Activated B cell treated with CpG ODN at 0.5 μM for 24 hours (primary cell): Measurements from ENCODE around the gene DCST1. TPM values are rescaled to one million over a fixed set of nuclear protein-coding genes. Genes with fewer than 3 reads are reported as not detected.

Source experiments
- ATAC-seq: fragments of 200-7000 bp; cut with Tn5 transposase; one replicate; pipeline ENCODE4 v1.10.0; 2021; ENCODE audit warnings: low read depth, mild to moderate bottlenecking, moderate library complexity
- CTCF ChIA-PET: fragments of 350-600 bp; sonication (Branson Sonifier 250); formaldehyde crosslinking; loops from one replicate; lab custom pipeline; 2021; ENCODE audit warnings: antibody characterized with exemption; lab: Charles Lee
- POLR2A ChIA-PET: fragments of 350-600 bp; sonication (Branson Sonifier 250); formaldehyde crosslinking; loops from one replicate; lab custom pipeline; 2021; ENCODE audit warnings: antibody characterized with exemption; lab: Charles Lee
- DNase-seq: peaks from one replicate; pipeline ENCODE4 v3.0.0; 2022
- H3K27ac Mint-ChIP-seq: one replicate; pipeline ENCODE4 v1.8.0; 2020; ENCODE audit warnings: mixed read lengths
- H3K27me3 Mint-ChIP-seq: one replicate; pipeline ENCODE4 v1.8.0; 2021; ENCODE audit warnings: mixed read lengths
- H3K36me3 Mint-ChIP-seq: one replicate; pipeline ENCODE4 v1.8.0; 2021; ENCODE audit warnings: low read depth, mixed read lengths
- H3K4me1 Mint-ChIP-seq: one replicate; pipeline ENCODE4 v1.8.0; 2021; ENCODE audit warnings: mixed read lengths
- H3K4me3 Mint-ChIP-seq: one replicate; pipeline ENCODE4 v1.8.0; 2020; ENCODE audit warnings: mild to moderate bottlenecking, mixed read lengths
- H3K9me3 Mint-ChIP-seq: one replicate; pipeline ENCODE4 v1.8.0; 2020; ENCODE audit warnings: mixed read lengths
- CTCF ChIP-seq: fragments of 200-600 bp; IDR thresholded peaks from one replicate; pipeline ENCODE4 v1.8.0; 2022; ENCODE audit warnings: antibody characterized with exemption, mild to moderate bottlenecking
- intact Hi-C: fragments of 100-400 bp; cut with micrococcal nuclease; formaldehyde crosslinking; loops from one replicate; pipeline ENCODE4 v1.15.1; 2024
- total RNA-seq: library from RNA; stranded (reverse); gene quantifications from 2 replicates; pipeline ENCODE4 v1.2.3, GENCODE V29; 2022

The DCST1 gene
- total RNA-seq, 1 donor from 2014 or later, result not detected

- DNase-seq (no peak), ATAC-seq (no peak)
- ChIA-PET CTCF (interaction anchor here (1.4 to 2.1 kb wide), 2 partner anchors 21 to 79 kb away, joined by 4 to 7 read pairs; no protein-coding TSS in a partner anchor), POLR2A (interaction anchor here (1.1 kb wide), 1 partner anchor 49 kb away, joined by 3 read pairs; no protein-coding TSS in a partner anchor)
- Mint-ChIP-seq H3K9me3 (no peaks in the 10 kb centered on the region), H3K36me3 (peaks cover 1% of the 10 kb centered on the region), H3K4me1 (peaks cover 18% of the 10 kb centered on the region), H3K4me3 (no peak overlapping the region), H3K27ac (no peak overlapping the region), H3K27me3 (no peaks in the 10 kb centered on the region)
- intact Hi-C loops, result no loop called here
- no peak for TF ChIP-seq CTCF
Measured at GRCh38 chr1:155023627-155024026, 10.0 kb upstream of the DCST1 start.

GRCh38 chr1:155024315-155024714 is 9.3 kb upstream of the DCST1 start:
- H3K27me3 Mint-ChIP-seq, result no peaks in the 10 kb centered on the region
- intact Hi-C loops, result no loop called here
- H3K9me3 Mint-ChIP-seq, result no peaks in the 10 kb centered on the region
- no peak for TF ChIP-seq CTCF
- DNase-seq, result no peak
- ATAC-seq, result no peak
- POLR2A ChIA-PET, result no interaction called here
- H3K27ac Mint-ChIP-seq, result no peak overlapping the region
- no peak overlapping the region for H3K4me3 Mint-ChIP-seq
- CTCF ChIA-PET, result no interaction called here
- H3K4me1 Mint-ChIP-seq, result peaks cover 11% of the 10 kb centered on the region
- peaks cover under 1% of the 10 kb centered on the region for H3K36me3 Mint-ChIP-seq

- DNase-seq (no peak), ATAC-seq (no peak)
- ChIA-PET CTCF (no interaction called here), POLR2A (no interaction called here)
- Mint-ChIP-seq H3K27me3 (no peaks in the 10 kb centered on the region), H3K27ac (no peak overlapping the region), H3K36me3 (no peaks in the 10 kb centered on the region), H3K4me3 (no peak overlapping the region), H3K4me1 (peaks cover 3% of the 10 kb centered on the region), H3K9me3 (no peaks in the 10 kb centered on the region)
- intact Hi-C loops, result no loop called here
- TF ChIP-seq CTCF, result no peak
Measured at GRCh38 chr1:155026154-155026553, 7.5 kb upstream of the DCST1 start.

- CTCF ChIA-PET, result no interaction called here
- H3K27ac Mint-ChIP-seq, result no peak overlapping the region
- no peaks in the 10 kb centered on the region for H3K9me3 Mint-ChIP-seq
- TF ChIP-seq CTCF, result no peak
- no peak for ATAC-seq
- intact Hi-C loops, result no loop called here
- H3K4me1 Mint-ChIP-seq, result peaks cover under 1% of the 10 kb centered on the region
- no peaks in the 10 kb centered on the region for H3K36me3 Mint-ChIP-seq
- DNase-seq, result no peak
- H3K27me3 Mint-ChIP-seq, result no peaks in the 10 kb centered on the region
- POLR2A ChIA-PET, result no interaction called here
- H3K4me3 Mint-ChIP-seq, result no peak overlapping the region
Measured at GRCh38 chr1:155026588-155026987, 7.0 kb upstream of the DCST1 start.

- POLR2A ChIA-PET, result no interaction called here
- no peaks in the 10 kb centered on the region for H3K4me1 Mint-ChIP-seq
- no peak overlapping the region for H3K27ac Mint-ChIP-seq
- no peak for TF ChIP-seq CTCF
- CTCF ChIA-PET, result no interaction called here
- H3K36me3 Mint-ChIP-seq, result no peaks in the 10 kb centered on the region
- intact Hi-C loops, result no loop called here
- no peaks in the 10 kb centered on the region for H3K27me3 Mint-ChIP-seq
- DNase-seq, result no peak
- H3K9me3 Mint-ChIP-seq, result no peaks in the 10 kb centered on the region
- no peak overlapping the region for H3K4me3 Mint-ChIP-seq
- no peak for ATAC-seq
Measured at GRCh38 chr1:155029513-155030242, 3.9 kb upstream of the DCST1 start.
